ENCODE results near the gene INKA2. TPM values are rescaled to one million over a fixed set of nuclear protein-coding genes. Genes with fewer than 3 reads are reported as not detected.

INKA2 gene
- total RNA-seq (2021) = 11.9 and 12.3 TPM in 2 replicates
- long read RNA-seq, full-length matches to known transcripts = 38 of 39 reads
- long read RNA-seq, partial matches to known transcripts = 0 of 39 reads
- long read RNA-seq, other reads (novel, unspliced or antisense) = 1 of 39 reads

GRCh38 chr1:111739194-111739924 lies at the start of gene INKA2:
TSS of gene INKA2 (minus strand) at chr1:111739395. CDS start at chr1:111739242, 153 bp downstream.
- H2BK120ac ChIP-seq (ENCODE audit: low read depth, low read length, poor library complexity, severe bottlenecking) = no peak within 1 kb of the TSS
- H3K27ac Mint-ChIP-seq = peak within 1 kb of the TSS; percentile 87 to 98 (median 97); a peak in 6 of 7 replicates
- H4K8ac ChIP-seq (replicated peaks; ENCODE audit: insufficient read length, low read depth, low read length) = no peak within 1 kb of the TSS
- H3K18ac ChIP-seq (ENCODE audit: insufficient read length, low read depth, low read length) = no peak within 1 kb of the TSS
- no peak within 1 kb of the TSS for H2BK15ac ChIP-seq (ENCODE audit: low read depth, low read length)
- H3K27me3 ChIP-seq (ENCODE audit: insufficient read depth, low read length) = no peaks in the 10 kb centered on the region
- H2AK5ac ChIP-seq (ENCODE audit: insufficient read length, low read length) = no peak within 1 kb of the TSS
- H3K4me1 Mint-ChIP-seq = peaks cover 10 to 15% of the 10 kb centered on the region in 2 experiments
- H3K79me1 ChIP-seq (ENCODE audit: insufficient read depth, low read depth, low read length, poor library complexity, severe bottlenecking) = no peaks in the 10 kb centered on the region
- H3K4me1 ChIP-seq (ENCODE audit: insufficient read depth, low read length) = peaks cover 25% of the 10 kb centered on the region
- no peak within 1 kb of the TSS for H4K91ac ChIP-seq (ENCODE audit: insufficient read length, low read depth, low read length)
- H2BK20ac ChIP-seq (ENCODE audit: low read depth, low read length, poor library complexity, severe bottlenecking) = no peak within 1 kb of the TSS
- no peak within 1 kb of the TSS for H3K23ac ChIP-seq (ENCODE audit: insufficient read length, low read depth, low read length)
- H3K9ac ChIP-seq (ENCODE audit: extremely low read depth, insufficient read length, low read length) = peak within 1 kb of the TSS; percentile 15
- peaks cover 19% of the 10 kb centered on the region for H3K23me2 ChIP-seq (ENCODE audit: insufficient read length, low read depth, low read length, poor library complexity, severe bottlenecking)
- H3K14ac ChIP-seq (ENCODE audit: insufficient read depth, low read length) = peak within 1 kb of the TSS; percentile 11; the same call in 1 of the 2 replicates
- no peak within 1 kb of the TSS for H4K5ac ChIP-seq (ENCODE audit: insufficient read length, low read depth, low read length)
- H3K27me3 Mint-ChIP-seq (ENCODE audit: low read depth) = peaks cover 39% of the 10 kb centered on the region
- no peak within 1 kb of the TSS for H2BK5ac ChIP-seq (ENCODE audit: insufficient read length, low read length)
- no peaks in the 10 kb centered on the region for H3K9me3 ChIP-seq (ENCODE audit: control insufficient read depth, low read depth, low read length)
- H2AFZ ChIP-seq (ENCODE audit: low read length) = no peak within 1 kb of the TSS
- peak within 1 kb of the TSS; percentile 90 to 92 for H3K4me3 Mint-ChIP-seq
- no peaks in the 10 kb centered on the region for H3K36me3 Mint-ChIP-seq (ENCODE audit: insufficient read depth in 1 of 3, low read depth in 3 of 3)
- H3K4me2 ChIP-seq (ENCODE audit: insufficient read depth, insufficient read length, low read length) = peak within 1 kb of the TSS; percentile 81
- no peak within 1 kb of the TSS for H2BK12ac ChIP-seq (ENCODE audit: insufficient read length, low read depth, low read length)
- no peak within 1 kb of the TSS for H3K27ac ChIP-seq (ENCODE audit: insufficient read length, low read depth, low read length)
- H3T11ph ChIP-seq (ENCODE audit: low read length) = no peak within 1 kb of the TSS
- no peaks in the 10 kb centered on the region; the same call in 1 of the 2 replicates for H3K79me2 ChIP-seq (ENCODE audit: insufficient read depth, low read length)
- no peaks in the 10 kb centered on the region; a peak in 1 of 5 replicates for H3K9me3 Mint-ChIP-seq
- WGBS (ENCODE audit: extremely low coverage, insufficient read length, low lambda C conversion rate) = no CpG with 5 or more reads among the region's 59 CpGs
- TF ChIP-seq CTCF (conservative IDR thresholded peaks at IDR 0.05) = no peak
- H4K20me1 ChIP-seq (ENCODE audit: control insufficient read depth, insufficient read depth, insufficient read length) = no peaks in the 10 kb centered on the region
- peak; percentile 96 for DNase-seq
- H3K4ac ChIP-seq (ENCODE audit: low read depth, low read length) = no peak within 1 kb of the TSS
- H3K56ac ChIP-seq (ENCODE audit: insufficient read length, low read depth, low read length) = no peak within 1 kb of the TSS
